Spinal cord (tissue), 10 donors: ENCODE results near the gene ACIN1. TPM values are rescaled to one million over a fixed set of nuclear protein-coding genes. Genes with fewer than 3 reads are reported as not detected.

ENCODE experiments used
- DNase-seq, 6 donors: peaks; one replicate each; pipeline versions ENCODE4 v3.0.0 to v3.0.0-alpha.2; 2013 to 2015; ENCODE audit warnings: low spot score in 6 of 6, low read depth in 4 of 6
- H3K27ac ChIP-seq: one replicate; pipeline ENCODE4 v1.5.1; 2013; ENCODE audit warnings: low read depth, low read length, control low read depth
- H3K27me3 ChIP-seq: one replicate; pipeline ENCODE4 v1.6.1; 2013; ENCODE audit warnings: low read length; ENCODE audit not compliant: control insufficient read depth, insufficient read depth
- H3K36me3 ChIP-seq: one replicate; pipeline ENCODE4 v1.6.1; 2013; ENCODE audit warnings: low read length; ENCODE audit not compliant: control insufficient read depth, insufficient read depth
- H3K4me1 ChIP-seq: one replicate; pipeline ENCODE4 v1.6.1; 2013; ENCODE audit warnings: low read length; ENCODE audit not compliant: control insufficient read depth, insufficient read depth
- H3K4me3 ChIP-seq: one replicate; pipeline ENCODE4 v1.5.1; 2013; ENCODE audit warnings: low read depth, low read length, control low read depth
- H3K9me3 ChIP-seq: one replicate; pipeline ENCODE4 v1.6.1; 2013; ENCODE audit warnings: low read length; ENCODE audit not compliant: control insufficient read depth, insufficient read depth
- WGBS: methylation state at CpG from one replicate; pipeline ENCODE4 v1.1.5; 2013; ENCODE audit warnings: missing lambda C conversion rate; ENCODE audit not compliant: insufficient coverage; 5-methylcytosine and 5-hydroxymethylcytosine counted together
- polyA plus RNA-seq, 2 donors: library from polyadenylated mRNA; unstranded; fragments of 120-200 nt; gene quantifications; one replicate each; pipeline ENCODE4 v1.2.1, GENCODE V29; 2013; ENCODE audit not compliant: insufficient read length in 2 of 2
- total RNA-seq, 2 donors: library from RNA; depleted of rRNA in 1 of 2; stranded (reverse); fragments of 120-200 nt in 1 of 2; fragments of >200 nt in 1 of 2; gene quantifications; one replicate each; pipeline versions ENCODE4 v1.2.3 to v1.2.4, GENCODE V29; 2013 to 2014
- donor health status: healthy.

The ACIN1 gene
- total and polyA plus RNA-seq, 4 donors = 63.2 to 229 (median 160) TPM

DNA sequence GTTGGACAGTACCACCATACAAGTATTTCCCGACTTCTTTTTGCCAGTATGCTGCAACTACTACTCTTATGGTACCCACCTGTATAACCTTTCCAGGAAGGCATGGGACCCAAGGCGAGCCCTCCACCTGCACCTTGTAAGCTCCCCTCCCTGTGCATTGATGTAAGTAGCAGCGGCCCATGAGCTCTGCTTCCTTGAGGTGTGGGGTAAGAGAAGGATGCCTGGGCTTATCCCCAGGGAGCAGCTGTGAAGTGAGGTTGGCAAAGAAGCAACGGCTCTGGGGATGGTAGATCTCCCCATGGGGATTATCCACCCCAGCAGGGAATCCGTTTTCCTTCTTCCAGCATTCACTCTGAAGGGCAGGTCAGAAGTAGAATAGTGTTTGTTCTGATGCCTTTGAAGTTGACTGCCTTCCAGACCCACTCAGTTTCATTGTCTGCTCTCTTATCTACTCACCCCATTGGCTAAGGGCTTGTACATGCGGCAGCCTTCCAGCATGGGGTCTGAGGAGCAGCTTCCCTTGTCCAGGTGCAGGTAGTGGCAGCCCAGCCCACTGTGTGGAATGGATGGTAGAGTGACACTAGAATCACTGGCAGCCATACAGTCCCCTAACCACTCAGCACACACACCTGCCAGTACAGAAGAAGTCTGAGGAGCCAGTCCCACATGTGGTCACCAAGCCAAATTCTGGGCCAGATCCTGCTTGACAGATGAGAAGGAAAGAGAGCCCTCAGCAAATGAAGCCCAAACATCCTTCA lies 6.5 kb upstream of the ACIN1 start:
- Histone ChIP-seq H3K9me3 (no peaks in the 10 kb centered on the region), H3K4me3 (no peak overlapping the region), H3K4me1 (peaks cover 7% of the 10 kb centered on the region), H3K36me3 (no peaks in the 10 kb centered on the region), H3K27me3 (peaks cover 3% of the 10 kb centered on the region), H3K27ac (no peak overlapping the region)
- 100% methylated on average over 1 of the region's 6 CpGs for WGBS
- no peak for DNase-seq

DNA sequence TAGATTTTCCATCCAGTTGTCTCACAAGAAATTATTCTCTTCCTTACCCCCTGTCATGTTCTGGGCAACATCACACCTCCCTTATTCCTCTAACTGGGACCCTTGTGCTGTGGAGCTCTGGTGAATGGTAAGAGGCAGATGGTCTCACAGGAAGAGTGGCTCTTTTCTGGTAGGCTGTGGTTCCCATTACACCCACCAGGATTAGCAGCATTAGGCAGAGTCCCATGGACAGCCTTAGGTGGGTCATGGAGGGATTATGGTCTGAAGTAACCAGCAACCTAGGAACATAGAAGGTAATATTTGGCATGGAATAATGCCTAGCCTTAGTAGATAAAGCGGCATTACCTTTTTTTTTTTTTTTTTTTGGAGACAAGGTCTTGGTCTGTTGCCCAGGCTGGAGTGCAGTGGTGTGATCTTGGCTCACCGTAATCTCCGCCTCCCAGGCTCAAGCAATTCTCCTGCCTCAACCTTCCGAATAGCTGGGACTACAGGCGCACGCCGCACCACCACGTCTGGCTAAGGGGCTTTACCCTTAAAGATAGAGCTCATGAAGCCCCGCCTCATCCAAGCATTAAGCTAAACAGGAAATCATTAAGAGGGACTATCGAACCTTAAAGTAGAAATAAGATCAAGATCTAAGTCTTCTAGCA lies 4.4 kb upstream of the ACIN1 start:
- no peak overlapping the region for H3K4me3 ChIP-seq
- DNase-seq = no peak
- H3K27ac ChIP-seq = no peak overlapping the region
- no peaks in the 10 kb centered on the region for H3K27me3 ChIP-seq
- no peaks in the 10 kb centered on the region for H3K9me3 ChIP-seq
- H3K4me1 ChIP-seq = peaks cover 9% of the 10 kb centered on the region
- no peaks in the 10 kb centered on the region for H3K36me3 ChIP-seq
- WGBS = 98% methylated on average over 8 of the region's 10 CpGs

DNA sequence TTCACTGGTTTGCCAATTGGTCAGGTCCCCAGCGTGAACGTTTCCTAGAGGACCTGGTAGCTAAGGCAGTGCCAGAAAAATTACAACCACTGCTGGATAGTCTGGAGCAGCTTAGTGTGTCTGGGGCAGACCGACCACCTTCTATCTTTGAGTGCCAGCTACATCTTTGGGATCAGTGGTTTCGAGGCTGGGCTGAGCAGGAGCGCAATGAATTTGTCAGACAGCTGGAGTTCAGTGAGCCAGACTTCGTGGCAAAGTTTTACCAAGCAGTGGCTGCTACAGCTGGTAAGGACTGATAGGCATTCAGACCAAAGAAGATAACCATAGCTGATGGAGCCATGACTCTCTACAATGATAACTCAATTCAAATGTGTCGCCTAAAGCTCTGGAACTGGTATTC lies 2.9 kb upstream of the ACIN1 start:
- H3K27me3 ChIP-seq = no peaks in the 10 kb centered on the region
- H3K27ac ChIP-seq = no peak overlapping the region
- no peak for DNase-seq
- no peak overlapping the region for H3K4me3 ChIP-seq
- 82% methylated on average over 7 of the region's 7 CpGs for WGBS
- no peaks in the 10 kb centered on the region for H3K36me3 ChIP-seq
- H3K4me1 ChIP-seq = peaks cover 9% of the 10 kb centered on the region
- H3K9me3 ChIP-seq = no peaks in the 10 kb centered on the region

DNA sequence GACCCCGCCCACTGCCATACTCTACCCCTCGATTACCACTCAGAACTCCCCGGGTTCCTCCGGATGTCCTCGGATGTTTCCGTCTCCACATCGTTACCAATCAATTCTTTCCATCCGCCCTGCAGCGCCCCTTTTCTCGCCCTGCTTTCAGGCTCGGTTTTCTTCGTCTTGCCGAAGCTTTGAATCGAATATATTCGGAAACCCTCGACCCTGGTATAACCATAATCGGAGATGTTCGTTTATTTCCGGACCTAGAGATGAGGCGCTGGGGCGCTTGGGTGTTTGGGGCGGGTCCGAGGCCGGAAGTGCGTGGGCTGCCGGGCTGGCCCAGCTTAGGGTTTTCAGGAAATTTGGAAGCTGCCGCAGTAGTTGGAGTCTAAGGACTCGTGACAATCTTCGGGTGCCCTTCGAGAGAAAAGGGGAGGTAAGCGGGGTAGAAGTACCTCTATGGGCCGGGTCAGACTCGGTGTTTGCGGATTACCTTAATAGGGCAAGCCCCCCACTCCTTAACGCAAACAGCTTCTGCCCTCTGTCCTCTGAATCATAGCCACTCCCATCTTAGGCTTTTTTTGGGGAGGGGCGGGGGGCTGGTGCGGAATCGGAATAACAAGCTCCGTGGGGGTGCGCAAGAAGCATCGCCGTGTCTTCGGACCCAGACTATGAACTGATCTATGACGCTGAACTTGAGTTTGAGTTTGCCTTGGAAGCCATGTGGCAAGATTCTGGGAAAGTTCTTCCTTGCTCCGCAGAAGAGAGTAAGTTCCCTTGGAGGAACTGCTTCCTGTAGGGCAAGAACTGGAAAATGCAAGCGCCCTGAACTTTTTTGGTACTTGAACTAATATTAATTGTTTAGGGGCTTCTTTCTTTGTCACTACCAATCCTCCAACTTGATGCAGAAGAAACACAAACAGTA lies 516 bp upstream of the ACIN1 start, which contains the start of gene C14orf119:
Gene C14orf119, plus strand, starts transcription at position 310 of the 913 bp plus-strand sequence. CDS start 2,154 bp downstream, outside the sequence.
- Histone ChIP-seq H3K36me3 (peaks cover 11% of the 10 kb centered on the region), H3K27me3 (no peaks in the 10 kb centered on the region), H3K9me3 (no peaks in the 10 kb centered on the region), H3K4me3 (peak within 1 kb of the TSS; percentile 99), H3K27ac (peak within 1 kb of the TSS; percentile 99), H3K4me1 (peaks cover 9% of the 10 kb centered on the region)
- peak in 5 of 6 donors; percentile 99 to 100 (median 100) for DNase-seq
- WGBS = 0% methylated on average over 45 of the region's 46 CpGs

DNA sequence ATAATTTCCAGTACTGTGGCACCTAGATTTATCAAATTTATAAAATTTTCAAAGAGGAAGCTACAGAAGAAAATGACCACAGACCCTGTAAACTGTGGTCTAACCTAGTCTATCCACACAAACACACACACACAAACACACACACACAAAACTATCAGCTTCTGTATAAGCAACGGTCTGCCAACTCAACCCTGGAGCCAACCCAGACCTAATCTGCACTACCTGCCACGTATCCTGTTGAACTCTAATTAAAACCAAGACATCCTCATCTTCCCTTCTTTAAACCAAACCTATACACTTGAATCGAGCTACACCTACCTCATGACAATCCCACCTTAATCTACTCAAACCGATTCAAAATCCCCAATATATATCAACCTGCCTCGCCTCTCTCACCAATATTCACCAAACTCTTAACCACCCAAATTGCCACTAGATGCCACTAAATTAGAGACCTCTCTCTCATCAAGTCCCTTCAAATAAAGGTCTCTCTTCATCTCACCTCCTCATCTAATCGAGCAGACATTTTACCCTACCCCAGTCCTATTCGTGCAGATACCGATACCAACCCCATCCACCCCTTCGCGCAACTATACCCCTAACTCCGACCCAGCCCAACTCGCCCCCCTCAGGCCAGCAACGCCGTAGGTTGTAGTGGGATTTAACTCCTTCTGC lies 808 bp downstream of the ACIN1 start:
- 7% methylated on average over 6 of the region's 14 CpGs for WGBS
- no peak for DNase-seq
- H3K27me3 ChIP-seq = no peaks in the 10 kb centered on the region

DNA sequence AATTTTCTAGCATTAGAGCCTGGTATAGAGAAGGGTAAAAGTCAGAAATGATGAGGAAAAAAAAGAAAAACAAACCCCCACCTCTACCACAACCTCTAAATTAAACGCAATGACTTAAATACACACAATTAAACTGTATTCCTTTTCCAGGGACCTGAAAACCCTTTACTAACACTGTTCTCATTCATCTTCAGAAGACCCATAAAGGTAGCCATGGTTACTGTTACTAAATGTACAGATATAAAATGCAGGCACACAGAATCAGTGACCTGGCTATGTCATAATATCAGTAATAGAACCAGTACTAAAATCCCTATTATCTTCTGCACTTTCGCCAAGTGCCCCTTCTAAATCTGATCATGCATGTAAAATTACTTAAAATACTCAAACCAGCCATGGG lies 1.4 kb downstream of the ACIN1 start:
- Histone ChIP-seq H3K36me3 (peaks cover 21% of the 10 kb centered on the region), H3K27me3 (no peaks in the 10 kb centered on the region), H3K9me3 (no peaks in the 10 kb centered on the region), H3K4me1 (peaks cover 9% of the 10 kb centered on the region), H3K4me3 (peak overlapping the region; percentile 99), H3K27ac (no peak overlapping the region)
- no peak for DNase-seq
- WGBS = 78% methylated on average over 1 of the region's 2 CpGs

More for the DNA sequence above, 808 bp downstream of the ACIN1 start:
- no peaks in the 10 kb centered on the region for H3K9me3 ChIP-seq
- H3K4me3 ChIP-seq = peak overlapping the region; percentile 99
- H3K27ac ChIP-seq = peak overlapping the region; percentile 99
- peaks cover 17% of the 10 kb centered on the region for H3K36me3 ChIP-seq
- H3K4me1 ChIP-seq = peaks cover 9% of the 10 kb centered on the region

DNA sequence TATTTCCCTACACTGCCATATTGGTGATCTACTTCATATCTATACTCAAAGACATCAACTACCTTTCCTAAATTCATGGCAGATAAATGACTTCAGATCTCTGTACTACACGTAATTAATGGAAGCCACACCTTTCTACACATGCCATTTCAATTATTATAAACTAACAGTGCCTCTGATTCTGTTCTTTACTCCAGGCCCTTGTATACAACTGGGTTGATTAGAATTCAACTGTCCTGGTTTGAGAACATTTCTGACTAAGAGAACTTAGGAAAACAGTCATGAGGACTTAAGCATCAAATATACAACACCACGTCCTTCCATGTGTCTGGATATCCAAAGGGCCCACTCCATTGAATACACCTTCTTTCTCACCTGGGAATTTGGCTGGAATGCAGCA lies 1.8 kb downstream of the ACIN1 start:
- no peaks in the 10 kb centered on the region for H3K9me3 ChIP-seq
- 100% methylated on average over 1 of the region's 2 CpGs for whole genome bisulfite sequencing
- H3K27ac ChIP-seq = no peak overlapping the region
- H3K27me3 ChIP-seq = no peaks in the 10 kb centered on the region
- peaks cover 9% of the 10 kb centered on the region for H3K4me1 ChIP-seq
- H3K4me3 ChIP-seq = no peak overlapping the region
- H3K36me3 ChIP-seq = peaks cover 21% of the 10 kb centered on the region
- no peak for DNase-seq

DNA sequence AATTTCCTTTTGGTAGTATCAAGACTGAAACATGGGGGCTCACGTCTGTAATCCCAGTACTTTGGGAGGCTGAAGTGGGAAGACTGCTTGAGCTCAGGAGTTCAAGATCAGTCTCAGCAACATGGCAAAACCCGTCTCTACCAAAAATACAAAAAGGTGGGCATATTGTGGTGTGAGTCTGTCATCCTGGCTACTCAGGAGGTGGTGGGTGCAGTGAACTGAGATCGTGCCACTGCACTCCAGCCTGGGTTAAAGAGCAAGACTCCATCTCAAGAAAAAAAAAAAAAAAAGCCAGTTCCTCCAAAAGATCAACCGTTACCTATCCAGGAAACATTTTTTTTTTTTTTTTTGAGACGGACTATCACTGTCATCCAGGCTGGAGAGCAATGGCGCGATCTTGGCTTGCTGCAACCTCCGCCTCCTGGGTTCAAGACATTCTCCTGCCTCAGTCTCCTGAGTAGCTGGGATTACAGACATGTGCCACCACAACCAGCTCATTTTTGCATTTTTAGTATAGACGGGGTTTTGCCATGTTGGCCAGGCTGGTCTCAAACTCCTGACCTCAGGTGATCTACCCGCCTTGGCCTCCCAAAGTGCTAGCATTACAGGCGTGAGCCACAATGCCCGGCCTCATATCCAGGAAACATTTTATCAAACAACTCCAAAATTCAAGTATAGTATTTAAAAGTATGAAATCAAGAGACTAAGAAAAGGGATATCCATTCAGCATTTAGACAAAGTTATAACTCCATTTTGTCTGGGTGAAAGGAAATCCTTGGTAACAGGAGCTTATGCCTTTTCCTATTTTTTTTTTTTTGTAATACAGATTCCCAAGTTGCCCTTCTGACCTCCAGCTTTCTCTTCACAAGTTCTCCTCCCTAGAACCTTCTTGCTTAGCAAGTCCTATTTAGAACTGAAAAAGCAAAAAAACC lies 3.4 kb downstream of the ACIN1 start:
- 90% methylated on average over 4 of the region's 12 CpGs for WGBS

More for the DNA sequence above, 3.4 kb downstream of the ACIN1 start:
- Histone ChIP-seq H3K9me3 (no peaks in the 10 kb centered on the region), H3K27me3 (no peaks in the 10 kb centered on the region), H3K27ac (no peak overlapping the region), H3K36me3 (peaks cover 22% of the 10 kb centered on the region), H3K4me1 (peaks cover 6% of the 10 kb centered on the region), H3K4me3 (no peak overlapping the region)
- DNase-seq = no peak
